Keratinocyte (primary cell): Measurements from ENCODE around the gene LPCAT4. TPM values are rescaled to one million over a fixed set of nuclear protein-coding genes. Genes with fewer than 3 reads are reported as not detected.
A peak's percentile ranks its signal among the peaks of the same experiment; 100 is the strongest.

Source experiments
- DNase-seq: peaks from one replicate; pipeline ENCODE4 v3.0.0-alpha.2; 2011; ENCODE audit warnings: low read depth, missing footprints, low spot score
- FAIRE-seq: peaks from 2 replicates; lab custom pipeline; 2011; peaks lifted over from hg19 to GRCh38; lab: Jason Lieb, UNC
- H2AFZ ChIP-seq: 2 replicates; pipeline ENCODE4 v1.6.0; 2012; ENCODE audit warnings: low read length, control low read depth, inconsistent platforms; ENCODE audit not compliant: control insufficient read depth
- H3K27ac ChIP-seq: 2 replicates; pipeline ENCODE4 v1.5.1; 2011; ENCODE audit warnings: low read length; ENCODE audit not compliant: control insufficient read depth, insufficient read depth
- H3K27me3 ChIP-seq: 3 replicates; pipeline ENCODE4 v1.6.0; 2011; ENCODE audit warnings: low read length; ENCODE audit not compliant: control insufficient read depth, insufficient read depth; ENCODE audit errors: extremely low read depth
- H3K36me3 ChIP-seq, 2 experiments: 2 replicates in 1 of 2; 3 replicates in 1 of 2; pipeline ENCODE4 v1.5.1; 2011; ENCODE audit warnings: low read length in 2 of 2, mild to moderate bottlenecking in 1 of 2; ENCODE audit not compliant: control insufficient read depth in 2 of 2, insufficient read depth in 2 of 2; ENCODE audit errors: extremely low read depth in 1 of 2
- H3K4me1 ChIP-seq: 3 replicates; pipeline ENCODE4 v1.5.1; 2011; ENCODE audit warnings: low read length; ENCODE audit not compliant: control insufficient read depth, insufficient read depth; ENCODE audit errors: extremely low read depth
- H3K4me2 ChIP-seq: 3 replicates; pipeline ENCODE4 v1.6.0; 2011; ENCODE audit warnings: low read depth, low read length; ENCODE audit not compliant: control insufficient read depth, insufficient read depth; ENCODE audit errors: extremely low read depth
- H3K4me3 ChIP-seq, 3 experiments: fragments of 200-600 bp in 1 of 3; sonication (generic) in 1 of 3; 2 replicates in 2 of 3; 3 replicates in 1 of 3; pipeline ENCODE4 v1.5.1; 2011 to 2016; ENCODE audit warnings: low read length in 3 of 3, mild to moderate bottlenecking in 3 of 3, control low read depth in 2 of 3, inconsistent platforms in 1 of 3, low read depth in 1 of 3, mixed read lengths in 1 of 3, mixed run types in 1 of 3, moderate library complexity in 1 of 3; ENCODE audit not compliant: control insufficient read depth in 2 of 3, insufficient read depth in 2 of 3; ENCODE audit errors: extremely low read depth in 1 of 3
- H3K79me2 ChIP-seq: 2 replicates; pipeline ENCODE4 v1.6.0; 2012; ENCODE audit warnings: low read length; ENCODE audit not compliant: control insufficient read depth, insufficient read depth
- H3K9ac ChIP-seq: 3 replicates; pipeline ENCODE4 v1.6.0; 2011; ENCODE audit warnings: low read length; ENCODE audit not compliant: control insufficient read depth, insufficient read depth; ENCODE audit errors: extremely low read depth
- H3K9me1 ChIP-seq: 3 replicates; pipeline ENCODE4 v1.6.0; 2011; ENCODE audit warnings: low read length; ENCODE audit not compliant: control insufficient read depth, insufficient read depth; ENCODE audit errors: extremely low read depth
- H3K9me3 ChIP-seq: 2 replicates; pipeline ENCODE4 v1.5.1; 2012; ENCODE audit warnings: low read depth, low read length; ENCODE audit not compliant: control insufficient read depth
- H4K20me1 ChIP-seq: 3 replicates; pipeline ENCODE4 v1.6.0; 2011; ENCODE audit warnings: low read length; ENCODE audit not compliant: control insufficient read depth, insufficient read depth; ENCODE audit errors: extremely low read depth
- CTCF ChIP-seq, 3 experiments: IDR thresholded peaks in 1 of 3; conservative IDR thresholded peaks in 1 of 3; optimal IDR thresholded peaks in 1 of 3; 2 replicates in 2 of 3; 3 replicates in 1 of 3; pipeline versions ENCODE3 to v1.5.1; 2011; ENCODE audit warnings: low read length in 3 of 3, mild to moderate bottlenecking in 3 of 3, moderate library complexity in 2 of 3, control low read depth in 1 of 3, inconsistent platforms in 1 of 3; ENCODE audit not compliant: insufficient read depth in 2 of 3; ENCODE audit errors: extremely low read depth in 1 of 3
- EZH2 ChIP-seq: IDR thresholded peaks from one replicate; pipeline ENCODE4 v1.6.1; 2012; ENCODE audit warnings: inconsistent platforms, mild to moderate bottlenecking, low read length, moderate library complexity
- dilution Hi-C: fragments of 300-500 bp; cut with MboI; formaldehyde crosslinking; loops from one replicate; pipeline ENCODE4 v1.7.0; 2020; ENCODE audit warnings: low sequenced_read_pairs; ENCODE audit not compliant: extremely low pct_ligation_motif_present
- polyA plus RNA-seq, 5 experiments: library from polyadenylated mRNA; depleted of rRNA in 3 of 5; stranded (reverse) in 3 of 5; stranded (forward) in 1 of 5; unstranded in 1 of 5; fragments of >200 nt; gene quantifications; 1 replicate in 1 of 5; 2 replicates in 3 of 5; 3 replicates in 1 of 5; pipeline versions ENCODE4 v1.2.1 to v1.2.3, GENCODE V29; 2011 to 2012; ENCODE audit warnings: missing spikeins in 2 of 5, low read depth in 1 of 5, low replicate concordance in 1 of 5

The LPCAT4 gene
- polyA plus RNA-seq, 1 donor (not counting 4 experiments of a cell fraction or from before 2014, with no cell fraction given): 43.3 TPM

GRCh38 chr15:34336991-34337556 is 29.9 kb downstream of the LPCAT4 start:
- Histone ChIP-seq H3K4me3 (peak overlapping the region; percentile 59 to 92 (median 73)), H3K79me2 (peaks cover 17% of the 10 kb centered on the region), H3K9me1 (peaks cover 2% of the 10 kb centered on the region), H3K4me2 (peak overlapping the region; percentile 82), H3K9me3 (no peaks in the 10 kb centered on the region), H3K27me3 (no peaks in the 10 kb centered on the region), H2AFZ (peak overlapping the region; percentile 92), H3K36me3 (peaks cover 5 to 7% of the 10 kb centered on the region in 2 experiments), H3K4me1 (peaks cover 11% of the 10 kb centered on the region), H4K20me1 (no peaks in the 10 kb centered on the region), H3K9ac (peak overlapping the region; percentile 78), H3K27ac (peak overlapping the region; percentile 57)
- FAIRE-seq (no peak), DNase-seq (no peak)
- TF ChIP-seq EZH2 (no peak), CTCF (optimal IDR thresholded peaks at IDR 0.05 in 1 of 3, IDR thresholded peaks at IDR 0.05 in 1 of 3, conservative IDR thresholded peaks at IDR 0.05 in 1 of 3; ENCODE audit: extremely low read depth in 1 of 3, insufficient read depth in 2 of 3, low read length in 3 of 3) (no peak)
- dilution Hi-C loops: no loop called here

GRCh38 chr15:34336231-34336990 is 30.6 kb downstream of the LPCAT4 start:
- no peak for DNase-seq
- H3K27me3 ChIP-seq: no peaks in the 10 kb centered on the region
- peak overlapping the region in 1 of 3 experiments; percentile 73 for H3K4me3 ChIP-seq
- no peak for TF ChIP-seq EZH2
- TF ChIP-seq CTCF (optimal IDR thresholded peaks at IDR 0.05 in 1 of 3, IDR thresholded peaks at IDR 0.05 in 1 of 3, conservative IDR thresholded peaks at IDR 0.05 in 1 of 3; ENCODE audit: extremely low read depth in 1 of 3, insufficient read depth in 2 of 3, low read length in 3 of 3): no peak
- H2AFZ ChIP-seq: no peak overlapping the region
- peaks cover 10% of the 10 kb centered on the region for H3K79me2 ChIP-seq
- dilution Hi-C loops: no loop called here
- no peak overlapping the region for H3K27ac ChIP-seq
- H3K36me3 ChIP-seq: peaks cover 1% of the 10 kb centered on the region in 2 experiments
- no peaks in the 10 kb centered on the region for H3K9me1 ChIP-seq
- H3K9me3 ChIP-seq: no peaks in the 10 kb centered on the region
- no peak for FAIRE-seq
- peak overlapping the region; percentile 78 for H3K9ac ChIP-seq
- H3K4me2 ChIP-seq: peak overlapping the region; percentile 82
- H4K20me1 ChIP-seq: no peaks in the 10 kb centered on the region
- H3K4me1 ChIP-seq: peaks cover 6% of the 10 kb centered on the region
